Measurements from ENCODE around the gene HAND1. TPM values are rescaled to one million over a fixed set of nuclear protein-coding genes. Genes with fewer than 3 reads are reported as not detected.

The HAND1 gene
- total RNA-seq, 1 donor from 2014 or later, result 0.47 TPM

DNA sequence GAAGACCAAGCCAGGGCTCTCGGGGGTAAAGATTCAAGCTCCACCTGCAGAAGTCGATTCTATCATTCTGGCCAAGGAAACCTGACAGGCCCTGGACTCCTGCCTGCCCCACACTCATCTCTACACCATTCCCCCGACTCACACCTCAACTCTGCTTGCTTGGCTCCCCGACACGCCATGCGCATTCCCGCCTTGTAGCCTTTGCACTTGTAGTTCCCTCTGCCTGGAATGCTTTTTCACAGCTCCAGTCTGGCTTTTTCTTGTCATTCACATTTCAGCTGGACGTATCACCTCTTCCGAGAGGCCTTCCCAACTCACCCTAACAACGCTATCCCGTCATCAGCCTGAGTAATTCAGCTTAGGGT is 28.7 kb upstream of the HAND1 start:
- H3K27me3 Mint-ChIP-seq (ENCODE audit: unreplicated experiment), result peaks cover 6% of the 10 kb centered on the region
- peaks cover 2% of the 10 kb centered on the region for H3K9me3 Mint-ChIP-seq (ENCODE audit: unreplicated experiment)
- DNase-seq, result no peak
- TF ChIP-seq, protein P1, sequence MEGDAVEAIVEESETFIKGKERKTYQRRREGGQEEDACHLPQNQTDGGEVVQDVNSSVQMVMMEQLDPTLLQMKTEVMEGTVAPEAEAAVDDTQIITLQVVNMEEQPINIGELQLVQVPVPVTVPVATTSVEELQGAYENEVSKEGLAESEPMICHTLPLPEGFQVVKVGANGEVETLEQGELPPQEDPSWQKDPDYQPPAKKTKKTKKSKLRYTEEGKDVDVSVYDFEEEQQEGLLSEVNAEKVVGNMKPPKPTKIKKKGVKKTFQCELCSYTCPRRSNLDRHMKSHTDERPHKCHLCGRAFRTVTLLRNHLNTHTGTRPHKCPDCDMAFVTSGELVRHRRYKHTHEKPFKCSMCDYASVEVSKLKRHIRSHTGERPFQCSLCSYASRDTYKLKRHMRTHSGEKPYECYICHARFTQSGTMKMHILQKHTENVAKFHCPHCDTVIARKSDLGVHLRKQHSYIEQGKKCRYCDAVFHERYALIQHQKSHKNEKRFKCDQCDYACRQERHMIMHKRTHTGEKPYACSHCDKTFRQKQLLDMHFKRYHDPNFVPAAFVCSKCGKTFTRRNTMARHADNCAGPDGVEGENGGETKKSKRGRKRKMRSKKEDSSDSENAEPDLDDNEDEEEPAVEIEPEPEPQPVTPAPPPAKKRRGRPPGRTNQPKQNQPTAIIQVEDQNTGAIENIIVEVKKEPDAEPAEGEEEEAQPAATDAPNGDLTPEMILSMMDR (IDR thresholded peaks at IDR 0.05; ENCODE audit: partially characterized antibody, unreplicated experiment), result no peak
- peaks cover 8% of the 10 kb centered on the region for H3K4me1 Mint-ChIP-seq (ENCODE audit: low read depth, unreplicated experiment)
- H3K27ac Mint-ChIP-seq (ENCODE audit: unreplicated experiment), result no peak overlapping the region
- no peaks in the 10 kb centered on the region for H3K36me3 Mint-ChIP-seq (ENCODE audit: unreplicated experiment)
- no peak overlapping the region for H3K4me3 Mint-ChIP-seq (ENCODE audit: unreplicated experiment)

DNA sequence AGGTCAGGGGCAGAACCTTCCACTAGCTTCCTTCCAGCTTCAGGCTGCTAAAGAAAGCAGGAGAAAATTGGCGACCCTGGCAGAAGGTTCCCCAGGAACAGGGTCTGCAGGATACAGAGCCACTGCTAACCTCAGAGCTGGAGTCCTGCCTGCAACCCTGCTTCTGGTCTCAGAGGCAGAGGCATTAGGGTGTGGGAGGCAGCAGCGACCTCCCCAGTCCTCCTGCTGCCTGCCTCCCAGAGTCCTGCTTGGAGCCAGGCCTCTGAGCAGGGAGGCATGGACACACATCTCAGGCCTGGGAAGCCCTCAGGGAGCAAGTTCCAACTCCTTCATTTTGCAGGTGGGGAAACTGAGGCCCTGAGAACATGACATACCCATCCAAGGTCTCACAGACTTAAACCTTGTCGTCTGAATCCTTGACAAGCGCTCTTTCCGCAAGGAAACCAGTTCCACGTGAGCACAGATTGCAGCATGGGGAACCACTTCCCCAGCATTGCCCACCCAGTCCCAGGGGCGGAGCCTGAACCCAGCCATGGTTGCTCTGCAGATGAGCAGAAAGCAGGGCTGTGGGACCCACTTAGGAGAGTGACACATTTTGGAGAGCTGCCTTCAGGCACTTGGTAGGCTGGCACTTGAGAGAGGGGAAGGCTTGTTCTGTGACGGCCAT is 28.2 kb upstream of the HAND1 start:
- Mint-ChIP-seq H3K4me1 (ENCODE audit: low read depth, unreplicated experiment) (peaks cover 13% of the 10 kb centered on the region), H3K36me3 (ENCODE audit: unreplicated experiment) (no peaks in the 10 kb centered on the region), H3K9me3 (ENCODE audit: unreplicated experiment) (peaks cover 3% of the 10 kb centered on the region), H3K4me3 (ENCODE audit: unreplicated experiment) (no peak overlapping the region), H3K27me3 (ENCODE audit: unreplicated experiment) (peaks cover 6% of the 10 kb centered on the region), H3K27ac (ENCODE audit: unreplicated experiment) (no peak overlapping the region)
- TF ChIP-seq, protein P1 (IDR thresholded peaks at IDR 0.05; ENCODE audit: partially characterized antibody, unreplicated experiment), result no peak
- no peak for DNase-seq

DNA sequence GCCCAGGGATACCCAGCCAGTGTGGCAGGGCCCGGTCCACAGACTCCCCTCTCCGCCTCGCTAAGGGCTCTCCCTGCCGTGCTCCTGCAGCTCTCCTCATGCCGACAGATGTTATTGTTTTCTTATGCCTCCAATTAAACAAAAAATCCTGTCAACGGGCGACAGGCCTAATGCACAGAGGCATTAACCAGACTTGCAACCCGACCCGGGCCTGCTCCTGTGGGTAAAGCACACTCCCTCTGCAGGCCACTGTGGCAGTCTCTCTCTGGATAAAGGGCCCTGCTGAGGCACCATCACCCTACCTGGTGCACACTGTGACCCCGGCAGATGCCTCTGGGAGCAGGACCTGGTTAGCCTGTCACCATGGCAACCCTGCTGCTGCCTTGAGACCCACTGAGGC is 27.5 kb upstream of the HAND1 start:
- no peak overlapping the region for H3K4me3 Mint-ChIP-seq (ENCODE audit: unreplicated experiment)
- H3K36me3 Mint-ChIP-seq (ENCODE audit: unreplicated experiment), result no peaks in the 10 kb centered on the region
- H3K4me1 Mint-ChIP-seq (ENCODE audit: low read depth, unreplicated experiment), result peaks cover 14% of the 10 kb centered on the region
- peaks cover 3% of the 10 kb centered on the region for H3K9me3 Mint-ChIP-seq (ENCODE audit: unreplicated experiment)
- no peak overlapping the region for H3K27ac Mint-ChIP-seq (ENCODE audit: unreplicated experiment)
- DNase-seq, result peak; percentile 51
- TF ChIP-seq, protein P1 (IDR thresholded peaks at IDR 0.05; ENCODE audit: partially characterized antibody, unreplicated experiment), result no peak
- H3K27me3 Mint-ChIP-seq (ENCODE audit: unreplicated experiment), result peaks cover 6% of the 10 kb centered on the region

DNA sequence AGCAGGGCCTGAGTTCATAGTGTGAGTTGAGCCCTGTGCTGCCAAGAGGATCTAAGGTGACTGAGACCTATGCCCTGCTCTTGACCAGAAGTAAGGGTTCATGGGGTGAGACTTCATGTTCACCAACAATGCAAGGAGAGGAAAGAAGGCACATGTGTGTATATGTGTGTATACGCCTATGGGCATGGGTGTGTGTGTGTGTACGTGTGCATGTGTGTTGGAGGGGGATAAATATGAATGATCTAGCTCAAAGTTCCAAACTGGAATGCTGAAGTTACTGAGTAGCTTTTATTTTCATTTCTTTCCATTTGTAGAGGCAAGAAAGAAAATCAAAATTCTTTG is 25.6 kb upstream of the HAND1 start:
- Mint-ChIP-seq H3K36me3 (ENCODE audit: unreplicated experiment) (no peaks in the 10 kb centered on the region), H3K4me1 (ENCODE audit: low read depth, unreplicated experiment) (peaks cover 13% of the 10 kb centered on the region), H3K27me3 (ENCODE audit: unreplicated experiment) (peaks cover 2% of the 10 kb centered on the region), H3K9me3 (ENCODE audit: unreplicated experiment) (peaks cover 4% of the 10 kb centered on the region), H3K27ac (ENCODE audit: unreplicated experiment) (no peak overlapping the region), H3K4me3 (ENCODE audit: unreplicated experiment) (no peak overlapping the region)
- no peak for DNase-seq
- TF ChIP-seq, protein P1 (IDR thresholded peaks at IDR 0.05; ENCODE audit: partially characterized antibody, unreplicated experiment), result no peak

DNA sequence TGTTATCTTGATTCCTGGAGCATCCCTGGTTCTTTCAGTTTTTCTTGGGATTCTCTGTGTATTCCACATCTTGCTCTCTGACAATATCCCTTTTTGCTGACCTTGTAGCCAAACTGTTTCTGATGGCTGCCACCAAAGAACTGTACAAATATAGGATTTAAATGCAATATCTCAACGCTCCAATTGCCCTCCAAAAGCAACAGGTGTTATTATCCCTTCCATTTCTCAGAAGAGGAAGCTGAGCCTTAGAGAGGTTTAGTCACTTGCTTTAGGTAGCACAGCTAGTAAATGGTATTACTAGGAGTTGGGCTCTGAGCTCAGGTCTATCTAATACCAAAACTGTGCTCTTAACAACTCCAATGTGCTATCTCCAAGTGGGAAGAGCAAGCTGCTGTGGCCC is 24.2 kb upstream of the HAND1 start:
- DNase-seq, result no peak
- Mint-ChIP-seq H3K27me3 (ENCODE audit: unreplicated experiment) (no peaks in the 10 kb centered on the region), H3K9me3 (ENCODE audit: unreplicated experiment) (peaks cover 5% of the 10 kb centered on the region), H3K4me1 (ENCODE audit: low read depth, unreplicated experiment) (peaks cover 13% of the 10 kb centered on the region), H3K27ac (ENCODE audit: unreplicated experiment) (no peak overlapping the region), H3K4me3 (ENCODE audit: unreplicated experiment) (no peak overlapping the region), H3K36me3 (ENCODE audit: unreplicated experiment) (no peaks in the 10 kb centered on the region)
- TF ChIP-seq, protein P1 (IDR thresholded peaks at IDR 0.05; ENCODE audit: partially characterized antibody, unreplicated experiment), result no peak
